ENCODE data around the gene PAX8. TPM values are rescaled to one million over a fixed set of nuclear protein-coding genes. Genes with fewer than 3 reads are reported as not detected.

PAX8 gene
- total and polyA plus RNA-seq, 10 of the 15 experiments (the other 5 are each of a cell fraction or from before 2014, with no cell fraction given): 0.16 to 2.5 (median 0.97) TPM

DNA sequence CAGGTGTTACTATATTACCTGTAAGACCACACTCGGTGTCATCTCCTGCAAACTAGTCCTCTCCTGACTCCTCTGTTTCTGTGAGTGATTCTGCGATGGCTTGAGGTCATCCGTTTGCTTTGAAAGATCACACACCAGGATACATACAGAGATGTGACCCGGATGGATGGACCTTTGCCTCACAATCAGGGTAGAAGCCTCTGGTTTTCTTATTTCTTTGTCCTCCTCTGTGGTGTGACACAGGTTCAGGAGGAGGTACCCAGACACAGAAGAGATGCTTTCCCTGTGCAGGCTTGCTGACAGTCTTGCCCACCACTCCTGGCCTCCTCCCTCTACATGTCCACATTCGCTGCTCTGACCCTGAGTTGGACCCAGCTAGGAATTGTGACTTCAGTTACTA, 70.3 kb downstream of the PAX8 start (continued):
- TF ChIP-seq, protein P1, sequence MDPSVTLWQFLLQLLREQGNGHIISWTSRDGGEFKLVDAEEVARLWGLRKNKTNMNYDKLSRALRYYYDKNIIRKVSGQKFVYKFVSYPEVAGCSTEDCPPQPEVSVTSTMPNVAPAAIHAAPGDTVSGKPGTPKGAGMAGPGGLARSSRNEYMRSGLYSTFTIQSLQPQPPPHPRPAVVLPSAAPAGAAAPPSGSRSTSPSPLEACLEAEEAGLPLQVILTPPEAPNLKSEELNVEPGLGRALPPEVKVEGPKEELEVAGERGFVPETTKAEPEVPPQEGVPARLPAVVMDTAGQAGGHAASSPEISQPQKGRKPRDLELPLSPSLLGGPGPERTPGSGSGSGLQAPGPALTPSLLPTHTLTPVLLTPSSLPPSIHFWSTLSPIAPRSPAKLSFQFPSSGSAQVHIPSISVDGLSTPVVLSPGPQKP (IDR thresholded peaks at IDR 0.05; ENCODE audit: low read depth, low read length): no peak
- TF ChIP-seq SMAD1 (IDR thresholded peaks at IDR 0.05; ENCODE audit: low read depth, partially characterized antibody) (no peak), HCFC1 (IDR thresholded peaks at IDR 0.05; ENCODE audit: low read length) (no peak), SMC3 (IDR thresholded peaks at IDR 0.05; ENCODE audit: borderline replicate concordance, low read length) (no peak), POLR2AphosphoS2 (IDR thresholded peaks at IDR 0.05; ENCODE audit: low read depth, low read length) (no peak), WRNIP1 (IDR thresholded peaks at IDR 0.05; ENCODE audit: borderline replicate concordance, low read depth, low read length) (no peak)
- TF ChIP-seq, protein P2, sequence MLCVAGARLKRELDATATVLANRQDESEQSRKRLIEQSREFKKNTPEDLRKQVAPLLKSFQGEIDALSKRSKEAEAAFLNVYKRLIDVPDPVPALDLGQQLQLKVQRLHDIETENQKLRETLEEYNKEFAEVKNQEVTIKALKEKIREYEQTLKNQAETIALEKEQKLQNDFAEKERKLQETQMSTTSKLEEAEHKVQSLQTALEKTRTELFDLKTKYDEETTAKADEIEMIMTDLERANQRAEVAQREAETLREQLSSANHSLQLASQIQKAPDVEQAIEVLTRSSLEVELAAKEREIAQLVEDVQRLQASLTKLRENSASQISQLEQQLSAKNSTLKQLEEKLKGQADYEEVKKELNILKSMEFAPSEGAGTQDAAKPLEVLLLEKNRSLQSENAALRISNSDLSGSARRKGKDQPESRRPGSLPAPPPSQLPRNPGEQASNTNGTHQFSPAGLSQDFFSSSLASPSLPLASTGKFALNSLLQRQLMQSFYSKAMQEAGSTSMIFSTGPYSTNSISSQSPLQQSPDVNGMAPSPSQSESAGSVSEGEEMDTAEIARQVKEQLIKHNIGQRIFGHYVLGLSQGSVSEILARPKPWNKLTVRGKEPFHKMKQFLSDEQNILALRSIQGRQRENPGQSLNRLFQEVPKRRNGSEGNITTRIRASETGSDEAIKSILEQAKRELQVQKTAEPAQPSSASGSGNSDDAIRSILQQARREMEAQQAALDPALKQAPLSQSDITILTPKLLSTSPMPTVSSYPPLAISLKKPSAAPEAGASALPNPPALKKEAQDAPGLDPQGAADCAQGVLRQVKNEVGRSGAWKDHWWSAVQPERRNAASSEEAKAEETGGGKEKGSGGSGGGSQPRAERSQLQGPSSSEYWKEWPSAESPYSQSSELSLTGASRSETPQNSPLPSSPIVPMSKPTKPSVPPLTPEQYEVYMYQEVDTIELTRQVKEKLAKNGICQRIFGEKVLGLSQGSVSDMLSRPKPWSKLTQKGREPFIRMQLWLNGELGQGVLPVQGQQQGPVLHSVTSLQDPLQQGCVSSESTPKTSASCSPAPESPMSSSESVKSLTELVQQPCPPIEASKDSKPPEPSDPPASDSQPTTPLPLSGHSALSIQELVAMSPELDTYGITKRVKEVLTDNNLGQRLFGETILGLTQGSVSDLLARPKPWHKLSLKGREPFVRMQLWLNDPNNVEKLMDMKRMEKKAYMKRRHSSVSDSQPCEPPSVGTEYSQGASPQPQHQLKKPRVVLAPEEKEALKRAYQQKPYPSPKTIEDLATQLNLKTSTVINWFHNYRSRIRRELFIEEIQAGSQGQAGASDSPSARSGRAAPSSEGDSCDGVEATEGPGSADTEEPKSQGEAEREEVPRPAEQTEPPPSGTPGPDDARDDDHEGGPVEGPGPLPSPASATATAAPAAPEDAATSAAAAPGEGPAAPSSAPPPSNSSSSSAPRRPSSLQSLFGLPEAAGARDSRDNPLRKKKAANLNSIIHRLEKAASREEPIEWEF (IDR thresholded peaks at IDR 0.05; ENCODE audit: insufficient replicate concordance, low read depth, low read length): no peak
- TF ChIP-seq, protein P3, sequence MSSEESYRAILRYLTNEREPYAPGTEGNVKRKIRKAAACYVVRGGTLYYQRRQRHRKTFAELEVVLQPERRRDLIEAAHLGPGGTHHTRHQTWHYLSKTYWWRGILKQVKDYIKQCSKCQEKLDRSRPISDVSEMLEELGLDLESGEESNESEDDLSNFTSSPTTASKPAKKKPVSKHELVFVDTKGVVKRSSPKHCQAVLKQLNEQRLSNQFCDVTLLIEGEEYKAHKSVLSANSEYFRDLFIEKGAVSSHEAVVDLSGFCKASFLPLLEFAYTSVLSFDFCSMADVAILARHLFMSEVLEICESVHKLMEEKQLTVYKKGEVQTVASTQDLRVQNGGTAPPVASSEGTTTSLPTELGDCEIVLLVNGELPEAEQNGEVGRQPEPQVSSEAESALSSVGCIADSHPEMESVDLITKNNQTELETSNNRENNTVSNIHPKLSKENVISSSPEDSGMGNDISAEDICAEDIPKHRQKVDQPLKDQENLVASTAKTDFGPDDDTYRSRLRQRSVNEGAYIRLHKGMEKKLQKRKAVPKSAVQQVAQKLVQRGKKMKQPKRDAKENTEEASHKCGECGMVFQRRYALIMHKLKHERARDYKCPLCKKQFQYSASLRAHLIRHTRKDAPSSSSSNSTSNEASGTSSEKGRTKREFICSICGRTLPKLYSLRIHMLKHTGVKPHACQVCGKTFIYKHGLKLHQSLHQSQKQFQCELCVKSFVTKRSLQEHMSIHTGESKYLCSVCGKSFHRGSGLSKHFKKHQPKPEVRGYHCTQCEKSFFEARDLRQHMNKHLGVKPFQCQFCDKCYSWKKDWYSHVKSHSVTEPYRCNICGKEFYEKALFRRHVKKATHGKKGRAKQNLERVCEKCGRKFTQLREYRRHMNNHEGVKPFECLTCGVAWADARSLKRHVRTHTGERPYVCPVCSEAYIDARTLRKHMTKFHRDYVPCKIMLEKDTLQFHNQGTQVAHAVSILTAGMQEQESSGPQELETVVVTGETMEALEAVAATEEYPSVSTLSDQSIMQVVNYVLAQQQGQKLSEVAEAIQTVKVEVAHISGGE (CRISPR knock-in tag; IDR thresholded peaks at IDR 0.05): no peak

All from GM12878 (cell line).